ENCODE data around the gene MID1.

Gene MID1

GRCh38 chrX:10612215-10612614, 8.2 kb downstream of the MID1 start:
- no peak for TF ChIP-seq CTCF (IDR thresholded peaks at IDR 0.05; ENCODE audit: extremely low read depth, insufficient read depth, missing control alignments)
- no peak for DNase-seq (ENCODE audit: low spot score)
- in situ Hi-C loops (cut with MboI; ENCODE audit: low pct_unique_long_range_greater_than_20kb, low sequenced_read_pairs, unreplicated experiment) = loop anchor here (25.0 kb wide), 1 partner anchor 425 kb away; no protein-coding TSS in a partner anchor

- in situ Hi-C loops (cut with MboI; ENCODE audit: low pct_unique_long_range_greater_than_20kb, low sequenced_read_pairs, unreplicated experiment) = loop anchor here (25.0 kb wide), 1 partner anchor 424 kb away; no protein-coding TSS in a partner anchor
- DNase-seq (ENCODE audit: low spot score) = no peak
- TF ChIP-seq CTCF (IDR thresholded peaks at IDR 0.05; ENCODE audit: extremely low read depth, insufficient read depth, missing control alignments) = no peak
Measured at GRCh38 chrX:10611441-10612090, 8.8 kb downstream of the MID1 start.

DNA sequence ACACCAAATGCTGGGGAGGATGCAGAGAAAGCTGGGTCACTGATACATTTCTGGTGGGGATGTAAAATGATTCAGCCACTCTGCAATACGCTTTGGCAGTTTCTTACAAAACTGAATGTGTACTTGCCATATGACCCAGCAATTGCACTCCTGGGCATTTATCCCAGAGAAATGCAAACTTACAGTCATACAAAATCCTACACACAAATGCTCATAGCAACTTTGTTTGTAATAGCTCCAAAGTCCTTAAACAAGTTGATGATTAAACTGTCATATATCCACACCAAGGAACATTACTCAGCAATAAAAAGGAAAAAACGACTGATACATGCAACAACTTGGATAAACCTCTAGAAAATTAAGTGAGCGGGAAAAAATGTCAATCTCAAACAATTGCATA, 12.3 kb downstream of the MID1 start:
- in situ Hi-C loops (cut with MboI; ENCODE audit: low pct_unique_long_range_greater_than_20kb, low sequenced_read_pairs, unreplicated experiment) = loop anchor here (25.0 kb wide), 1 partner anchor 421 kb away; no protein-coding TSS in a partner anchor
- no peak for DNase-seq (ENCODE audit: low spot score)
- no peak for TF ChIP-seq CTCF (IDR thresholded peaks at IDR 0.05; ENCODE audit: extremely low read depth, insufficient read depth, missing control alignments)

DNA sequence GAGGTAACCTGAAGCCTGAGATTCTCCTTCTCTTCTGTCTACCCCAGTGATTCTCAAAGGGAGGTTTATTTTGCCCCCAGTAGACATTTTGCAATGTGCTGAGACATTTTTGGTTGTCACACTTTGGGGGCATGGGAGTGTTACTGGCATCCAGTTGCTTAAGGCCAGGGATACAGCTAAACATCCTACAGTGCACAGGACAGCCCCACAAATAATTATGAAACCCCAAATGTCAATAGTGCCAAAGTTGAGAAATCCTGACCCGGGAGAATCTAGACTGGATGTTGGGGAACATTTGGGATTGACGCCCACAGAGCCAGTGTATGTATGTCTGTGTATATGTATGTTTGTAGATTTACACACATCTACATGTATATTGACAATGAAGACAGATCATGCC, 13.2 kb downstream of the MID1 start:
- no peak for TF ChIP-seq CTCF (IDR thresholded peaks at IDR 0.05; ENCODE audit: extremely low read depth, insufficient read depth, missing control alignments)
- in situ Hi-C loops (cut with MboI; ENCODE audit: low pct_unique_long_range_greater_than_20kb, low sequenced_read_pairs, unreplicated experiment) = loop anchor here (25.0 kb wide), 1 partner anchor 420 kb away; no protein-coding TSS in a partner anchor
- no peak for DNase-seq (ENCODE audit: low spot score)

GRCh38 chrX:10603612-10604011, 16.8 kb downstream of the MID1 start:
- in situ Hi-C loops (cut with MboI; ENCODE audit: low pct_unique_long_range_greater_than_20kb, low sequenced_read_pairs, unreplicated experiment) = loop anchor here (25.0 kb wide), 1 partner anchor 416 kb away; no protein-coding TSS in a partner anchor
- no peak for DNase-seq (ENCODE audit: low spot score)
- no peak for TF ChIP-seq CTCF (IDR thresholded peaks at IDR 0.05; ENCODE audit: extremely low read depth, insufficient read depth, missing control alignments)

GRCh38 chrX:10602646-10603045, 17.7 kb downstream of the MID1 start:
- TF ChIP-seq CTCF (IDR thresholded peaks at IDR 0.05; ENCODE audit: extremely low read depth, insufficient read depth, missing control alignments) = no peak
- in situ Hi-C loops (cut with MboI; ENCODE audit: low pct_unique_long_range_greater_than_20kb, low sequenced_read_pairs, unreplicated experiment) = loop anchor here (25.0 kb wide), 1 partner anchor 415 kb away; no protein-coding TSS in a partner anchor

More at GRCh38 chrX:10602646-10603045, 17.7 kb downstream of the MID1 start:
- no peak for DNase-seq (ENCODE audit: low spot score)

Measured in GM13977 (cell line).